Stimulated activated CD8-positive, alpha-beta memory T cell treated with anti-CD3 and anti-CD28 coated beads, Interleukin-7, amount 100 ng/mL, for 24 hours (primary cell): Measurements from ENCODE around the gene STAT4.

Experiments
- DNase-seq: peaks from one replicate; pipeline ENCODE4 v3.0.0-alpha.2; 2020; ENCODE audit warnings: low read depth

The STAT4 gene

GRCh38 chr2:191041418-191042161 lies 109.2 kb downstream of the STAT4 start:
- no peak for DNase-seq

GRCh38 chr2:191039616-191040015 lies 111.2 kb downstream of the STAT4 start:
- no peak for DNase-seq

GRCh38 chr2:191038741-191039140 lies 112.1 kb downstream of the STAT4 start:
- no peak for DNase-seq

- no peak for DNase-seq
These were observed 112.5 kb downstream of the STAT4 start for GRCh38 chr2:191038241-191038725.

- DNase-seq = no peak
These were observed 113.4 kb downstream of the STAT4 start for GRCh38 chr2:191037351-191037750.

- no peak for DNase-seq
These were observed 114.4 kb downstream of the STAT4 start for GRCh38 chr2:191036363-191036762.

GRCh38 chr2:191032588-191033429 lies 118.0 kb downstream of the STAT4 start:
- DNase-seq = no peak

- no peak for DNase-seq
These were observed 119.5 kb downstream of the STAT4 start for GRCh38 chr2:191031256-191031655.

GRCh38 chr2:191030521-191031154 lies 120.2 kb downstream of the STAT4 start:
- no peak for DNase-seq

GRCh38 chr2:191029280-191029950 lies 121.4 kb downstream of the STAT4 start:
- DNase-seq = no peak

- no peak for DNase-seq
These were observed 124.4 kb downstream of the STAT4 start for GRCh38 chr2:191026377-191026776.

- DNase-seq = no peak
These were observed 125.7 kb downstream of the STAT4 start for GRCh38 chr2:191025135-191025534.

GRCh38 chr2:191023235-191023679 lies 127.5 kb downstream of the STAT4 start:
- DNase-seq = no peak

- no peak for DNase-seq
These were observed 129.9 kb downstream of the STAT4 start for GRCh38 chr2:191020742-191021381.

GRCh38 chr2:191020221-191020741 lies 130.5 kb downstream of the STAT4 start:
- DNase-seq = peak; percentile 74

GRCh38 chr2:191019376-191019775 lies 131.4 kb downstream of the STAT4 start:
- no peak for DNase-seq

- DNase-seq = no peak
These were observed 132.1 kb downstream of the STAT4 start for GRCh38 chr2:191018643-191019119.

- DNase-seq = no peak
These were observed 132.7 kb downstream of the STAT4 start for GRCh38 chr2:191018048-191018447.

- DNase-seq = no peak
These were observed 135.0 kb downstream of the STAT4 start for GRCh38 chr2:191015831-191016230.

- DNase-seq = no peak
These were observed 135.6 kb downstream of the STAT4 start for GRCh38 chr2:191015239-191015638.

- no peak for DNase-seq
These were observed 136.2 kb downstream of the STAT4 start for GRCh38 chr2:191014653-191015020.
